ENCODE measurements around the gene CBL.

DNA sequence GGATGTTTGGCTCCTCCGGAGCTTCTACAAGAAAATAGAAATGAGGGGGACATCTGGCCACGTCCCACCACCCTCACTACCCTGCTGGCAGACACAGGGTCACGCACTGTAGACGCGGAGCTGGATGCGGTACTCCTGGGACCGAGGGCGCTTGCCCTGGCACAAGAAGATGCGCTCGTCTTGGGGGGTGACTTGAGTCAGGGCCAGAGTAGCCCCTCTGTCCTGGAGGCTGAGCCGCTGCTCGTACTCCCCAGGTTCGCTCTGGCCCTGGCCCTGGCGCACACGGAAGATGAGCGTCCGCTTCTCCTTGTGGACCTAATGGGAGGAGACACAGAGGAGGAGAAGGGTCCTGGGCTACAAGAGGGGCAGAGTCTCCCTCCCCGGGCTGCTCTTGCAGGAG is 108.6 kb downstream of the CBL start:
- TF ChIP-seq, protein P1, sequence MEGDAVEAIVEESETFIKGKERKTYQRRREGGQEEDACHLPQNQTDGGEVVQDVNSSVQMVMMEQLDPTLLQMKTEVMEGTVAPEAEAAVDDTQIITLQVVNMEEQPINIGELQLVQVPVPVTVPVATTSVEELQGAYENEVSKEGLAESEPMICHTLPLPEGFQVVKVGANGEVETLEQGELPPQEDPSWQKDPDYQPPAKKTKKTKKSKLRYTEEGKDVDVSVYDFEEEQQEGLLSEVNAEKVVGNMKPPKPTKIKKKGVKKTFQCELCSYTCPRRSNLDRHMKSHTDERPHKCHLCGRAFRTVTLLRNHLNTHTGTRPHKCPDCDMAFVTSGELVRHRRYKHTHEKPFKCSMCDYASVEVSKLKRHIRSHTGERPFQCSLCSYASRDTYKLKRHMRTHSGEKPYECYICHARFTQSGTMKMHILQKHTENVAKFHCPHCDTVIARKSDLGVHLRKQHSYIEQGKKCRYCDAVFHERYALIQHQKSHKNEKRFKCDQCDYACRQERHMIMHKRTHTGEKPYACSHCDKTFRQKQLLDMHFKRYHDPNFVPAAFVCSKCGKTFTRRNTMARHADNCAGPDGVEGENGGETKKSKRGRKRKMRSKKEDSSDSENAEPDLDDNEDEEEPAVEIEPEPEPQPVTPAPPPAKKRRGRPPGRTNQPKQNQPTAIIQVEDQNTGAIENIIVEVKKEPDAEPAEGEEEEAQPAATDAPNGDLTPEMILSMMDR (IDR thresholded peaks at IDR 0.05; ENCODE audit: low read depth, low read length): no peak
- TF ChIP-seq POLR2A (IDR thresholded peaks at IDR 0.05; ENCODE audit: extremely low read depth, insufficient read length) (no peak), MYC (IDR thresholded peaks at IDR 0.05; ENCODE audit: low read depth, low read length) (no peak)
- TF ChIP-seq, protein P2, sequence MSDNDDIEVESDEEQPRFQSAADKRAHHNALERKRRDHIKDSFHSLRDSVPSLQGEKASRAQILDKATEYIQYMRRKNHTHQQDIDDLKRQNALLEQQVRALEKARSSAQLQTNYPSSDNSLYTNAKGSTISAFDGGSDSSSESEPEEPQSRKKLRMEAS (IDR thresholded peaks at IDR 0.05; ENCODE audit: low read depth, low read length): no peak
